ENCODE results near the gene CDKL1.

CDKL1 gene

DNA sequence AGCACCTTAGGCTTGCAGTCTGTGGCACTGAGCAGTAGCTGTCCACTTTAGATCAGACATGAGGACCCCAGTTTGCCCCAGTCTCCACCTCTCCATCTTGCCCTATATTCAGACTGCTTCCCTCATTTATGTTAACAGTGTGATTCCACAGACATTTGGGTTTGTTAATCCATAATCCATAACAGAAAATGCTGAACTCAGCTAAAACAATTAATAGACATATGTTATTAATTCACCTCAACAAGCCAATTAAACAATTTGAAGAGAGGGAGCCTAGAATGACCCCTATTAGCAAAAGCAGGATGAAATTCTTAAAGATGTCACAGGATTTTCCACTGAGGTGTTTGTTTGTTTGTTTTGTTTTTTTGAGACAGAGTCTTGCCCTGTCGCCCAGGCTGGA is 9.1 kb downstream of the CDKL1 start:
- peaks cover 4% of the 10 kb centered on the region for H3K4me1 ChIP-seq (ENCODE audit: control insufficient read depth, insufficient read depth, low read length)
- DNase-seq (ENCODE audit: low read depth): no peak
- H3K36me3 ChIP-seq (ENCODE audit: control insufficient read depth, insufficient read depth, low read length, severe bottlenecking): no peaks in the 10 kb centered on the region
- H3K27me3 ChIP-seq (replicated peaks; ENCODE audit: control insufficient read depth, insufficient read depth, low read length): no peaks in the 10 kb centered on the region
- H3K9me3 ChIP-seq (ENCODE audit: control insufficient read depth, low read length): no peaks in the 10 kb centered on the region
- no peak overlapping the region for H3K9ac ChIP-seq (ENCODE audit: low read length)
- no peak overlapping the region for H3K4me3 ChIP-seq (ENCODE audit: low read length)

DNA sequence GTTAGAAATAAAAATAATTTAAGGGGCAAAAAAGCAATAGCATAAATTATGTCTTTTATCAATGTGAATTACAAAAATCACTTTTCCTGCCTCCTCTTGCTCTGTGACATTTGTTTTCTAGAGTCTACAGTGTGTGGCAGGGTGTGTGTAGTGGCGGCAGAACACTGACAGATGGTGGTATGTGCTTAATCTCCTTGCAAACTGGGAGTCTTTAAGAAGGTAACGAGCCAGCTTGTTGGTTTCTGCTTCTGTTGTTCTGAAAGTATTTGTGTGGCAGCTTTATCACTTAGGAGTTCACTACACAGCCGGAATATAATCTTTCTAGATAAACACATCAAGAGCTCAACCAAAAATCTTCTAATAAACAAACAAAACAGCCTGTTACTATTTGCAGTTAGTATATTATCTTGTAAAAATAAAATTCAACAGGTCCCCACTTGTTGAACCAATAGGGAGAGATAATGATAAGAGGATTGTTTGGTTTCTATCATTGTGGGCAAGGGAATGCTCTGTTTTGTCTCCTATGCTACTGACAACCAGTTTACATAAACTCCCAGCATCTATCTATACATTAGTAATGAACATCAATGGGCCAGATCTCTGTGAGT is 13.0 kb downstream of the CDKL1 start:
- H3K36me3 ChIP-seq (ENCODE audit: control insufficient read depth, insufficient read depth, low read length, severe bottlenecking): no peaks in the 10 kb centered on the region
- H3K4me3 ChIP-seq (ENCODE audit: low read length): no peak overlapping the region
- no peaks in the 10 kb centered on the region for H3K27me3 ChIP-seq (replicated peaks; ENCODE audit: control insufficient read depth, insufficient read depth, low read length)
- peaks cover 4% of the 10 kb centered on the region for H3K4me1 ChIP-seq (ENCODE audit: control insufficient read depth, insufficient read depth, low read length)
- no peak for DNase-seq (ENCODE audit: low read depth)
- no peak overlapping the region for H3K9ac ChIP-seq (ENCODE audit: low read length)
- H3K9me3 ChIP-seq (ENCODE audit: control insufficient read depth, low read length): no peaks in the 10 kb centered on the region

DNA sequence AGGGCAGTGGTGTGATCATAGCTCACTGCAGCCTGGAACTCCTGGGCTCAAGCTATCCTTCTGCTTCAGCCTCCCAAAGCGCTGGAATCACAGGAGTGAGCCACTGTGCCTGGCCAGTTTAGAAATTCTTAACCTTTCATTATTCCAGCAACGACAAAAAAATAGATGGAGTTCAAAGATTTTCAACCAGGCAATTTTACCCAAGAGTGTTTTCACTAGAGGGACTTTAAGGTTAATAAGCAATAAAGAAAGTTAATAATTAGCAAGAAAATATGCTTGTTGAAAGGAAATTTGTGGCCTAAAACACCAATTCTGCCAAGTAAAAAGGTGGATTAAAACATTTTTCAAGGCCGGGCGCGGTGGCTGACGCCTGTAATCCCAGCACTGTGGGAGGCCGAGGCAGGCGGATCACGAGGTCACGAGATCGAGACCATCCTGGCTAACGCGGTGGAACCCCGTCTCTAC is 14.8 kb downstream of the CDKL1 start:
- H3K4me3 ChIP-seq (ENCODE audit: low read length): no peak overlapping the region
- no peak overlapping the region for H3K9ac ChIP-seq (ENCODE audit: low read length)
- no peak for DNase-seq (ENCODE audit: low read depth)
- H3K36me3 ChIP-seq (ENCODE audit: control insufficient read depth, insufficient read depth, low read length, severe bottlenecking): no peaks in the 10 kb centered on the region
- H3K9me3 ChIP-seq (ENCODE audit: control insufficient read depth, low read length): no peaks in the 10 kb centered on the region
- no peaks in the 10 kb centered on the region for H3K27me3 ChIP-seq (replicated peaks; ENCODE audit: control insufficient read depth, insufficient read depth, low read length)
- H3K4me1 ChIP-seq (ENCODE audit: control insufficient read depth, insufficient read depth, low read length): no peaks in the 10 kb centered on the region

DNA sequence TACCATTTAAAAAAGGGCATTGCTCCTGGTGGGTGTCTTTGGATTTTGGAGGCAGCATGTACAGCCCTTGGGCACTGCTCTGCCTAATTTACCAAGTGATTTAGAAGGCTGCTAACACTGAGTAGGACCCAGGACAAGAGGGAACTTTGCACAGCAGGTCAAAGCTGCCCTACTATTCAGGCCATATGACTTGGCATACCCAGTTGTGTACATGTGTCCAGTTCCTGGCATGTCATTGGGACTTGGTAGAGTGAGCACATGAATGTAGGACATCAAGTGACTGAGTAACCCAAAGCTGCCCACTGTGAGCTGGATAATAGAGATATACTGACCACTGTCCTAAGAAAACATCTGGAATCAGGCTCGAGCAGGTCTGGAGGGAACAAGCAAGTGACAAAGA is 15.7 kb downstream of the CDKL1 start:
- Histone ChIP-seq H3K36me3 (ENCODE audit: control insufficient read depth, insufficient read depth, low read length, severe bottlenecking) (no peaks in the 10 kb centered on the region), H3K27me3 (replicated peaks; ENCODE audit: control insufficient read depth, insufficient read depth, low read length) (no peaks in the 10 kb centered on the region), H3K4me1 (ENCODE audit: control insufficient read depth, insufficient read depth, low read length) (no peaks in the 10 kb centered on the region), H3K9ac (ENCODE audit: low read length) (no peak overlapping the region), H3K9me3 (ENCODE audit: control insufficient read depth, low read length) (no peaks in the 10 kb centered on the region), H3K4me3 (ENCODE audit: low read length) (no peak overlapping the region)
- no peak for DNase-seq (ENCODE audit: low read depth)

DNA sequence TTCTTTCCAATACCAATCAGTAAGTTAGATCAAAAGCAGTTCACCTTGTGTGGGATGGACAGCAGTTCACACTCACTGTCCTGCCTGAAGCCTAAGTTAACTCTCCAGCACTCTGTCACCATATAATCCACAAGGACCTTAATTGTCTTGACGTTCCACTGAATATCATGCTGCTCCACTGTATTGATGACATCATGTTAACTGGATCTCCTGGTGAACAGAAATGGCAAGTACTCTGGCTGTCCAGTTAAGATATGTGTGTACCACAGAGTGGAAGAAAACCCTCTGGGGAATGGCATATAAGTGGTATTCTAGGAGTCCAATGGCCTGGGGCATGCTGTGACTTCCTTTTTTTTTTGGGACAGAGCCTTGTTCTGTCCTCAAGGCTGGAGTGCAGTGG is 16.2 kb downstream of the CDKL1 start:
- DNase-seq (ENCODE audit: low read depth): no peak
- Histone ChIP-seq H3K27me3 (replicated peaks; ENCODE audit: control insufficient read depth, insufficient read depth, low read length) (no peaks in the 10 kb centered on the region), H3K36me3 (ENCODE audit: control insufficient read depth, insufficient read depth, low read length, severe bottlenecking) (no peaks in the 10 kb centered on the region), H3K4me3 (ENCODE audit: low read length) (no peak overlapping the region), H3K4me1 (ENCODE audit: control insufficient read depth, insufficient read depth, low read length) (no peaks in the 10 kb centered on the region), H3K9me3 (ENCODE audit: control insufficient read depth, low read length) (no peaks in the 10 kb centered on the region), H3K9ac (ENCODE audit: low read length) (no peak overlapping the region)

DNA sequence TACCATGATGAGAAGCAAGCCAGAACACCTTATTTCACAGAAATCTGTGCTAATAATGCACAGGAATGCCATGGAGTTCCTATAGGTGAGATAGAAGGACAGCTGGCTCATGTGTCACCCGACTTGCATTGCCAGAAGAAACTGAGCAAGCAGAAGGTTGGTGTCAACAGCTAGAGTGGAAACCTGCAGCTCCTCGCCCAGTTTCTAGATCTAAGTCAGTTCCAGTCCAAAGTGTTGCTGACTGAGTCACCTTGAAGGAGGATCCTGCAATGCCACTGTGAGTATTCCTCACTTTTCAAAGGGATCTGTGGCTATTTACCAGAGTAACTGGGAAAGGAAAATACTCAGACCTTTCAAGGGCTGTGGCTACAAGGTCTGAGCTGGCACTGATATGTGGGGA is 17.1 kb downstream of the CDKL1 start:
- H3K4me3 ChIP-seq (ENCODE audit: low read length): no peak overlapping the region
- no peak for DNase-seq (ENCODE audit: low read depth)
- no peaks in the 10 kb centered on the region for H3K36me3 ChIP-seq (ENCODE audit: control insufficient read depth, insufficient read depth, low read length, severe bottlenecking)
- no peaks in the 10 kb centered on the region for H3K27me3 ChIP-seq (replicated peaks; ENCODE audit: control insufficient read depth, insufficient read depth, low read length)
- no peaks in the 10 kb centered on the region for H3K4me1 ChIP-seq (ENCODE audit: control insufficient read depth, insufficient read depth, low read length)
- H3K9ac ChIP-seq (ENCODE audit: low read length): no peak overlapping the region
- H3K9me3 ChIP-seq (ENCODE audit: control insufficient read depth, low read length): no peaks in the 10 kb centered on the region

DNA sequence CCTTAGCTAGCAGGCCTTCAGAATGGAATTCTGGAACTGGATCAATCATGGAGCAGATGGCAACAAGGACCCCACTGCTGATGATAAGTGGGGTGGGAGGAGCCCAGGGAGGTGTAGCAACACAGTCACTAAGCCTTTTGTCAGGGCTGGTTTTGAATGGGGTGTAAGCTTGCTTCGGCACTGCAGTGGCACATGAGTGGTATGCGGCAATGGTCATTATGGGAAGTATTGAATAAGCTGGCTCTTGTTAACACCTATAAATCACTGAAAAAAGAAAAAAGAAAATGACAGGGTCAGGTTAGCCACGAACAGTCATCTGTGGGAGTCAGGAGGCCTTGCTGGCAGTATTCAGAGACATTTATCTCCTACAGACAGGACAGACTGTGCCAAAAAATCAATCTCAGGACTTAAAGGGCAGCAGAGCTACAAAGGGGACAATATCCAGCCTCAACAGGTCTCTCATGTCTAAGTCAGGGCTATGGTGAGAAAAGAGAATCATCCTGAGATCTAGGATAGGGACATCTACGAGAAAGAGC is 19.1 kb downstream of the CDKL1 start:
- Histone ChIP-seq H3K36me3 (ENCODE audit: control insufficient read depth, insufficient read depth, low read length, severe bottlenecking) (no peaks in the 10 kb centered on the region), H3K9me3 (ENCODE audit: control insufficient read depth, low read length) (no peaks in the 10 kb centered on the region)
- DNase-seq (ENCODE audit: low read depth): no peak

DNA sequence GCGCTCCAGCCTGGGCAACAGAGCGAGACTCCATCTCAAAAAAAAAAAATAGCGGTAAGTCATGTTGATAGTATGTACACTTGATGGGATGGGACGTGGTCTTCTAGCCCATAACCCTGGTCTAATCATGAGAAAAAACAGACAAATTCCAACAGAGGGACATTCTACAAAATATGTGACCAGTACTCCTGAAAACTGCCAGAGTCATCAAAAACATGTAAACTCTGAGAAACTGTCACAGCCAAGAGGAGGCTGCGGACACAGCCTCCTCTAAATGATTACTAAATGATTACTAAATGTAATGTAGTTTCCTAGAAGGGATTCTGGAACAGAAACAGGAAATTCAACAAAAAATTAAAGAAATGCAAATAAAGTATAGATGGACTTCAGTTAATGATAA is 20.9 kb downstream of the CDKL1 start:
- H3K9me3 ChIP-seq (ENCODE audit: control insufficient read depth, low read length): no peaks in the 10 kb centered on the region
- no peak for DNase-seq (ENCODE audit: low read depth)
- H3K4me1 ChIP-seq (ENCODE audit: control insufficient read depth, insufficient read depth, low read length): no peaks in the 10 kb centered on the region
- no peaks in the 10 kb centered on the region for H3K36me3 ChIP-seq (ENCODE audit: control insufficient read depth, insufficient read depth, low read length, severe bottlenecking)
- H3K4me3 ChIP-seq (ENCODE audit: low read length): no peak overlapping the region
- H3K9ac ChIP-seq (ENCODE audit: low read length): no peak overlapping the region
- H3K27me3 ChIP-seq (replicated peaks; ENCODE audit: control insufficient read depth, insufficient read depth, low read length): no peaks in the 10 kb centered on the region

More for the DNA sequence above, 19.1 kb downstream of the CDKL1 start:
- Histone ChIP-seq H3K9ac (ENCODE audit: low read length) (no peak overlapping the region), H3K27me3 (replicated peaks; ENCODE audit: control insufficient read depth, insufficient read depth, low read length) (no peaks in the 10 kb centered on the region), H3K4me3 (ENCODE audit: low read length) (no peak overlapping the region), H3K4me1 (ENCODE audit: control insufficient read depth, insufficient read depth, low read length) (no peaks in the 10 kb centered on the region)

DNA sequence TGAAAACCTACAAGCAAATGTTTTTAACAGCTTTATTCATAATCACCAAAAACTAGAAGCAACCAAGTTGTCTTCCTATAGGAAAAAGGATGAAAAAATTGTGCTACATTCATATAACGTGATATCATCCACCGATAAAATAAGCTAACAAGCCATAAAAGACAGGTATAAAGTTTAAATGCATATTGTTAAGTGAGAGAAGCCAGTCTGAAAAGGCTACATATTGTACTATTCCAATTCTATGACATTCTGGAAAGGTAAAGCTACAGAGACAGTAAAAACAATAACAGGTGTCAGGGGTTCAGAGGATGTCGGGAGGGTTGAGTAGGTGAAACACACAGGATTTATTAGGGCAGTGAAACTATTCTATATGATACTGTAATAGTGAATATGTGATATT is 22.7 kb downstream of the CDKL1 start:
- Histone ChIP-seq H3K4me3 (ENCODE audit: low read length) (no peak overlapping the region), H3K9me3 (ENCODE audit: control insufficient read depth, low read length) (no peaks in the 10 kb centered on the region), H3K4me1 (ENCODE audit: control insufficient read depth, insufficient read depth, low read length) (no peaks in the 10 kb centered on the region), H3K9ac (ENCODE audit: low read length) (no peak overlapping the region), H3K36me3 (ENCODE audit: control insufficient read depth, insufficient read depth, low read length, severe bottlenecking) (no peaks in the 10 kb centered on the region), H3K27me3 (replicated peaks; ENCODE audit: control insufficient read depth, insufficient read depth, low read length) (no peaks in the 10 kb centered on the region)
- DNase-seq (ENCODE audit: low read depth): no peak

DNA sequence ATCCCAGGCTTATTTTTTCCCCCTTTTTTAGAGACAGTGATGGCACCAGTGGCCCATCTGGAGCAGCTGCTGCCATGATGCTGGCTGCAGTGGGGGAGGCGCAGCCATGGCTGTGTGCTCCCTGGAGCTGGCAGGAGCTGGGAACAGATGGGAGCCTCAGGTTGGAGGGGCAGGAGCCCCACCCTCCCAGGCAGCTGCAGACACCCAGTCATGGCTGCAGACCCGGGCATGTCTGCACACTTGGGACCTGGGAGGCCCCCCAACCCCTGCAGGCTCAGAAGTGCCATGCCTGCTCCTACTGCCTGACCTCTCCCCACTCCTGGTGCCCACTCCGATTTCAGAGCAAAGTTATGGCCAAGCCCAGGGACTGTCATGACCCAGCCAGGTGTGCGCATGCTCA is 25.1 kb downstream of the CDKL1 start:
- Histone ChIP-seq H3K27me3 (replicated peaks; ENCODE audit: control insufficient read depth, insufficient read depth, low read length) (no peaks in the 10 kb centered on the region), H3K9ac (ENCODE audit: low read length) (no peak overlapping the region), H3K9me3 (ENCODE audit: control insufficient read depth, low read length) (no peaks in the 10 kb centered on the region), H3K36me3 (ENCODE audit: control insufficient read depth, insufficient read depth, low read length, severe bottlenecking) (no peaks in the 10 kb centered on the region), H3K4me3 (ENCODE audit: low read length) (no peak overlapping the region), H3K4me1 (ENCODE audit: control insufficient read depth, insufficient read depth, low read length) (no peaks in the 10 kb centered on the region)
- DNase-seq (ENCODE audit: low read depth): no peak

DNA sequence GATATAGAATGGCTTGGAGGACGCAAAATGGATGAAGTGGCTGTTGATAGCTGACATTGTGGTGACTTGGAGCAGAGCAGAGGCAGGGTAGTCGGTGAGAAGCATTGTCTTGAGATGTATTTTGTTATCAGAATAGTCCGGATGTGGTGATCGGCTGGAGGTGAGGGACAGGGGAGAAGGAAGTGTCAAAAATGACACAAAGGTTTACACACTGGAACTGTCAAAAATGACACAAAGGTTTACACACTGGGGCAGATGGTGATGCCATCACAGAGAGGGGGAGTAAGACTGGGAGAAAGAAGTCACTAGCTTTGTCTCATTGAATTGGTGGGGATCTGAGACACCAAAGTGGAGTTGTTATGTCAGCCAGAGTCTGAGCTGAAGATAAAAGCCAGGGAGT is 30.1 kb downstream of the CDKL1 start:
- H3K4me3 ChIP-seq (ENCODE audit: low read length): no peak overlapping the region
- H3K36me3 ChIP-seq (ENCODE audit: control insufficient read depth, insufficient read depth, low read length, severe bottlenecking): no peaks in the 10 kb centered on the region
- H3K4me1 ChIP-seq (ENCODE audit: control insufficient read depth, insufficient read depth, low read length): peaks cover 10% of the 10 kb centered on the region
- no peak for DNase-seq (ENCODE audit: low read depth)
- no peaks in the 10 kb centered on the region for H3K27me3 ChIP-seq (replicated peaks; ENCODE audit: control insufficient read depth, insufficient read depth, low read length)
- no peaks in the 10 kb centered on the region for H3K9me3 ChIP-seq (ENCODE audit: control insufficient read depth, low read length)
- H3K9ac ChIP-seq (ENCODE audit: low read length): no peak overlapping the region

DNA sequence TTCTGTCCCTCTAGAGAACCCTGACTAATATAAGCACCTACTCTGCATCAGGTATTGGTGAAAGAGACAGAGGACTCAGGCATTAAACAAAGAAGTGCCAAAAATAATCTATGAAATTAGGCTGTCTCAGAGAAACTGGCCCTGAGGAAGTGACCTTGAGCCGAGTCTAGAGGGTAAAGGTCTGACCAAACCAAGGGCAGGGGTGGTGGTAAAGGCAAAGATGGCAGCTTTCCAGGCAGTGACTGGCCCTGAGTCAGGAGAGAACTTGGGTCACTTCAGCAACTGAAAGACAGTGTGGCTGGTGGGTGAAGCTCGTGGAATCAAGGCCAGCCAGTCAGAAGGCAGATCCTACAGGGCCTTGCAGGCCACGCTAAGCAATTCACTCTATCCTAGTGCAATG is 30.6 kb downstream of the CDKL1 start:
- no peaks in the 10 kb centered on the region for H3K9me3 ChIP-seq (ENCODE audit: control insufficient read depth, low read length)
- no peak for DNase-seq (ENCODE audit: low read depth)
- no peak overlapping the region for H3K9ac ChIP-seq (ENCODE audit: low read length)
- no peaks in the 10 kb centered on the region for H3K36me3 ChIP-seq (ENCODE audit: control insufficient read depth, insufficient read depth, low read length, severe bottlenecking)
- H3K4me3 ChIP-seq (ENCODE audit: low read length): no peak overlapping the region
- H3K27me3 ChIP-seq (replicated peaks; ENCODE audit: control insufficient read depth, insufficient read depth, low read length): no peaks in the 10 kb centered on the region
- peaks cover 10% of the 10 kb centered on the region for H3K4me1 ChIP-seq (ENCODE audit: control insufficient read depth, insufficient read depth, low read length)
